ENCODE data around the gene GYS1. TPM values are rescaled to one million over a fixed set of nuclear protein-coding genes. Genes with fewer than 3 reads are reported as not detected.

Gene GYS1
- total and polyA plus RNA-seq, 2 of the 8 experiments (the other 6 are each of a cell fraction or from before 2014, with no cell fraction given), result 30.0 to 38.7 TPM

DNA sequence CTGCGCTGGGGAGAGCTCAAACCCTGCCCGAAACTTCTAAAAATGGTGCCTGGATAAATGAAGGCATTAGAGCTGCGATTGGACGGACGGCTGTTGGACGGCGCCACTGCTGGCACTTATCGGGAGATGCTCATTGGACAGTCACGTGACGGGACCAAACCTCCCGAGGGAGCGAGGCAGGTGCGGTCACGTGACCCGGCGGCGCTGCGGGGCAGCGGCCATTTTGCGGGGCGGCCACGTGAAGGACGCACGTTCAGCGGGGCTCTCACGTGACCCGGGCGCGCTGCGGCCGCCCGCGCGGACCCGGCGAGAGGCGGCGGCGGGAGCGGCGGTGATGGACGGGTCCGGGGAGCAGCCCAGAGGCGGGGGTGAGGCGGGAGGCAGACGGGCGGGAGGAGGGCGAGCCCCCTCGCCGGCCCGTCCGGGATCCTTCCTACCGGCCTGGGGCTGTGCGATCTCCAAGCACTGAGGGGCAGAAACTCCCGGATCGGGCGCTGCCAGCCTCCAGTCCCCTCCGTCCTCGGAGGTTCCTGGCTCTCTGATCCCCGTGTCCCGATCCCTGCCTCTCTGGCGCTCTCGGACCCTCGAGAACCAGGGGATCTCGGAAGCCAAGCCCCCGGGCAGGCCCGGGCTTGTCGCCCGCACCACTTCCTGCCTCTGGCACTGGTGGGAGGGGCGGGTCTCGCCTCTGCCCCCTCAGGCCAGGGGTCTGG, 38.4 kb downstream of the GYS1 start, which contains the start of gene BAX:
TSS of gene BAX (plus strand) at position 281 of the 713 bp plus-strand sequence. CDS start at position 335, 54 bp downstream.
- Histone ChIP-seq H4K5ac (ENCODE audit: insufficient read length, low read depth, low read length) (peak within 1 kb of the TSS; percentile 94), H3K56ac (replicated peaks; ENCODE audit: insufficient read length, low read depth, low read length) (peak within 1 kb of the TSS; percentile 98), H3K9me3 (ENCODE audit: insufficient read depth in 2 of 2, low read depth in 1 of 2, low read length in 1 of 2) (no peaks in the 10 kb centered on the region), H3K18ac (ENCODE audit: extremely low read depth, low read length) (peak within 1 kb of the TSS; percentile 99), H2BK5ac (ENCODE audit: low read depth, low read length) (peak within 1 kb of the TSS; percentile 99), H4K20me1 (replicated peaks in 1 of 2; ENCODE audit: control insufficient read depth in 1 of 2, insufficient read depth in 2 of 2, low read length in 2 of 2) (peaks cover 2% of the 10 kb centered on the region in 2 experiments), H3K4ac (replicated peaks; ENCODE audit: insufficient read length, low read depth, low read length) (peak within 1 kb of the TSS; percentile 99), H3K23ac (ENCODE audit: insufficient read length) (no peak within 1 kb of the TSS), H2BK20ac (ENCODE audit: low read length) (no peak within 1 kb of the TSS), H3K27me3 (replicated peaks in 1 of 4; ENCODE audit: control insufficient read depth in 3 of 4, extremely low read depth in 1 of 4, insufficient read depth in 3 of 4, low read length in 3 of 4) (no peaks in the 10 kb centered on the region; a peak in 1 of 7 replicates), H3K4me3 (ENCODE audit: extremely low read depth in 1 of 4, insufficient read depth in 2 of 4, low read depth in 3 of 4, low read length in 4 of 4) (peak within 1 kb of the TSS; percentile 75 to 93 (median 86)), H3K36me3 (ENCODE audit: control insufficient read depth in 2 of 4, insufficient read depth in 4 of 4, low read length in 3 of 4) (peaks cover 4 to 15% (median 9%) of the 10 kb centered on the region in 4 experiments; a peak in 6 of 8 replicates), H4K8ac (ENCODE audit: extremely low read depth, insufficient read depth, low read length) (peak within 1 kb of the TSS; percentile 84), H3K79me1 (ENCODE audit: low read depth, low read length) (no peaks in the 10 kb centered on the region; the same call in 1 of the 2 replicates), H3K23me2 (ENCODE audit: low read depth, low read length) (no peaks in the 10 kb centered on the region; the same call in 1 of the 2 replicates), H3K4me1 (replicated peaks in 1 of 4; ENCODE audit: control insufficient read depth in 3 of 4, insufficient read depth in 4 of 4, low read length in 3 of 4) (peaks cover 0 to 11% (median 6%) of the 10 kb centered on the region in 4 experiments; a peak in 5 of 7 replicates), H4K91ac (replicated peaks; ENCODE audit: insufficient read length, low read length) (peak within 1 kb of the TSS; percentile 32), H2AFZ (ENCODE audit: low read length) (peak within 1 kb of the TSS; percentile 96), H3K14ac (ENCODE audit: insufficient read length) (no peak within 1 kb of the TSS), H2BK15ac (ENCODE audit: low read length) (no peak within 1 kb of the TSS), H3K9ac (replicated peaks in 1 of 4; ENCODE audit: extremely low read depth in 1 of 4, low read depth in 3 of 4, low read length in 3 of 4) (peak within 1 kb of the TSS; percentile 89 to 95 (median 92)), H2BK12ac (ENCODE audit: low read depth, low read length) (0 out of 2 replicates have a peak within 1 kb of the TSS, but pooled peaks have one; percentile 6), H2AK5ac (ENCODE audit: low read depth, low read length) (peak within 1 kb of the TSS; percentile 60; the same call in 1 of the 2 replicates), H3K79me2 (ENCODE audit: control insufficient read depth in 1 of 2, insufficient read depth in 2 of 2, low read length in 2 of 2) (peaks cover 0 to 19% of the 10 kb centered on the region in 2 experiments; a peak in 2 of 4 replicates), H3K4me2 (ENCODE audit: insufficient read depth in 1 of 2, low read depth in 2 of 2, low read length in 2 of 2) (peak within 1 kb of the TSS; percentile 81 to 92), H2BK120ac (replicated peaks; ENCODE audit: low read depth, low read length) (peak within 1 kb of the TSS; percentile 99), H3K27ac (ENCODE audit: low read depth, low read length) (peak within 1 kb of the TSS; percentile 94)
- no peak for FAIRE-seq
- DNase-seq (ENCODE audit: low read depth in 1 of 2, low spot score in 2 of 2), result peak; percentile 91 to 99
- 1% methylated on average over 30 of the region's 71 CpGs; no CpG with 5 or more reads in 1 of the 2 experiments for WGBS, 2 experiments (ENCODE audit: extremely low coverage in 1 of 2, insufficient coverage in 1 of 2, insufficient read length in 1 of 2, insufficient replicate concordance in 2 of 2, low coverage in 1 of 2, low lambda C conversion rate in 2 of 2, missing lambda C conversion rate in 1 of 2)
- ChIA-PET POLR2A (ENCODE audit: partially characterized antibody) (interaction anchor here (0.6 to 3.8 kb wide), 7 partner anchors 9 to 167 kb away, joined by 3 to 27 read pairs (median 4); partner anchors contain the start of gene FTL), CTCF (ENCODE audit: partially characterized antibody) (interaction anchor here (0.8 to 1.2 kb wide), 4 partner anchors 16 to 76 kb away, joined by 3 to 4 read pairs (median 4); no protein-coding TSS in a partner anchor)
- TF ChIP-seq, protein P1, sequence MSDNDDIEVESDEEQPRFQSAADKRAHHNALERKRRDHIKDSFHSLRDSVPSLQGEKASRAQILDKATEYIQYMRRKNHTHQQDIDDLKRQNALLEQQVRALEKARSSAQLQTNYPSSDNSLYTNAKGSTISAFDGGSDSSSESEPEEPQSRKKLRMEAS (IDR thresholded peaks at IDR 0.05), result peak; percentile 95
- TF ChIP-seq, protein P2, sequence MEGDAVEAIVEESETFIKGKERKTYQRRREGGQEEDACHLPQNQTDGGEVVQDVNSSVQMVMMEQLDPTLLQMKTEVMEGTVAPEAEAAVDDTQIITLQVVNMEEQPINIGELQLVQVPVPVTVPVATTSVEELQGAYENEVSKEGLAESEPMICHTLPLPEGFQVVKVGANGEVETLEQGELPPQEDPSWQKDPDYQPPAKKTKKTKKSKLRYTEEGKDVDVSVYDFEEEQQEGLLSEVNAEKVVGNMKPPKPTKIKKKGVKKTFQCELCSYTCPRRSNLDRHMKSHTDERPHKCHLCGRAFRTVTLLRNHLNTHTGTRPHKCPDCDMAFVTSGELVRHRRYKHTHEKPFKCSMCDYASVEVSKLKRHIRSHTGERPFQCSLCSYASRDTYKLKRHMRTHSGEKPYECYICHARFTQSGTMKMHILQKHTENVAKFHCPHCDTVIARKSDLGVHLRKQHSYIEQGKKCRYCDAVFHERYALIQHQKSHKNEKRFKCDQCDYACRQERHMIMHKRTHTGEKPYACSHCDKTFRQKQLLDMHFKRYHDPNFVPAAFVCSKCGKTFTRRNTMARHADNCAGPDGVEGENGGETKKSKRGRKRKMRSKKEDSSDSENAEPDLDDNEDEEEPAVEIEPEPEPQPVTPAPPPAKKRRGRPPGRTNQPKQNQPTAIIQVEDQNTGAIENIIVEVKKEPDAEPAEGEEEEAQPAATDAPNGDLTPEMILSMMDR (IDR thresholded peaks at IDR 0.05; ENCODE audit: control extremely low read depth in 1 of 3, insufficient read depth in 1 of 3, low read depth in 1 of 3, low read length in 3 of 3), result peak; percentile 6 to 15 (median 8); a peak in 2 of 4 replicates
- TF ChIP-seq PHF8 (conservative IDR thresholded peaks at IDR 0.05; ENCODE audit: low read depth, low read length) (peak; percentile 77), TCF12 (IDR thresholded peaks at IDR 0.05; ENCODE audit: low read depth, low read length) (no peak), CHD2 (IDR thresholded peaks at IDR 0.05; ENCODE audit: low read length) (no peak), EGR1 (IDR thresholded peaks at IDR 0.05; ENCODE audit: borderline replicate concordance, low read depth, low read length) (0 out of 2 replicates have a peak, but pooled peaks have one; percentile 39), TAF1 (IDR thresholded peaks at IDR 0.05; ENCODE audit: low read depth, low read length) (peak; percentile 73), HDAC6 (IDR thresholded peaks at IDR 0.05; ENCODE audit: low read depth, low read length) (no peak), SP1 (IDR thresholded peaks at IDR 0.05; ENCODE audit: low read depth, low read length) (peak; percentile 44; the same call in 1 of the 2 replicates)

Measured in H1 (cell line).